Kidney tubule cell (primary cell): Measurements from ENCODE around the gene KMT5B.

Experiments used
- DNase-seq: peaks from one replicate; pipeline ENCODE4 v3.0.0-alpha.2; 2018; ENCODE audit warnings: low spot score

The KMT5B gene

GRCh38 chr11:68117853-68118470 is 95.1 kb downstream of the KMT5B start:
- no peak for DNase-seq

DNA sequence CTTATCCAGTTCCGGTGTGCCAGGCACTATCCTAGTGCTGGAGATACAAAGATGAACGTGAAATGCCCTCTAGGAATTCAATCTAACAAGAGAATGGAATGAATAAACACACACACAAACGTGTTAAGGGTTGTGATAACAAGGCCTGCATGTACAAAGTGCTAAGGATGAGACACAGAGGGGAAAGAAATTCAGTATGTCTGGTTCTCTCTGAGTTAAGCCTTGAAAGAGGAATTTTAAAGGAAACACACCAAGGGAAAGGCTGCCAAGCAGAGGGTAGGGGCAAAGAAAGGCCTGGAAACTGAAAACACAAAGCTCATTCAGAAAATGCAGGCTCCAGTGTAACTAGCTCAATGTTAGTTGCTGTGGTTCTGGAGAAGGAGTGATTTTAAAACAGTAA is 96.1 kb downstream of the KMT5B start:
- no peak for DNase-seq

- DNase-seq = no peak
Observed at GRCh38 chr11:68116126-68116525, 97.0 kb downstream of the KMT5B start.

- no peak for DNase-seq
Observed at GRCh38 chr11:68115285-68115684, 97.8 kb downstream of the KMT5B start.

GRCh38 chr11:68113986-68114385 is 99.1 kb downstream of the KMT5B start:
- DNase-seq = no peak

- DNase-seq = no peak
Observed at GRCh38 chr11:68107689-68108088, 105.4 kb downstream of the KMT5B start.

DNA sequence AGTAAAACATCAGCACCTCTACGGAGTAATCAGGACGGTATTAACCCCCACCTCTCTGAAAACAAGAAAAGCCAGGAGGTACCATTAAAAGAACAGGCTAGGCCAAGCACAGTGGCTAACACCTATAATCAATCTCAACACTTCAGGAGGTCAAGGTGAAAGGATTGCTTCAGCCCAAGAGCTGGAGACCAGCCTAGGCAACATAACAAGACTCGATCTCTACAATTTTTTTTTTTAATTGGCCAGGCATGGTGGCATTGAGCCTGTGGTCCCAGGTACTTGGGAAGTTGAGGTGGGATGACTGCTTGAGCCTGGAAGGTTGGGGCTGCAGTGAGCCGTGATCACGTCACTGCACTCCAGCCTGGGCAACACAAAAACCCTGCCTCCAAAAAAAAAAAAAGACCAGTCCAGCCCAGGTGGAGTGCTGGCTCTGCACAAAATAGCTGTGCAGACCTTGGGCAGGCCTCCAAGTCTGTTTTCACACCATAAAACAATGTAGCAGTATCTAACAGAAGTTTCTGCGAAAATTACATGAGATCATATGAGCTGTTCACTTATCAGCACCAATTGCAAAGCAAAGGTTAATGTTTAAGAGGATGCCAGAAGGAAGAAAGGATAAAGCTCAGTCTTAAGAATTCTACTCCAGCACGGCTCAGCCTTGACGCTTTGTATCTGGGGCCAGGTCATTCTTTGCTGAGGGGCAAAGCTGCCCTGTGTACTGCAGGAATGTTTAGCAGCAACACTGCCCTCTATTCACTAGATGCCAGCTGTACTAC is 106.7 kb downstream of the KMT5B start:
- DNase-seq = peak; percentile 86
